GM23248 (cell line): ENCODE measurements around the gene OLR1. TPM values are rescaled to one million over a fixed set of nuclear protein-coding genes. Genes with fewer than 3 reads are reported as not detected.
A peak's percentile ranks its signal among the peaks of the same experiment; 100 is the strongest.

Experiments
- DNase-seq: peaks from one replicate; pipeline ENCODE4 v3.0.0-alpha.2; 2015
- H2AFZ ChIP-seq: fragments of 200-600 bp; sonication (generic); 2 replicates; pipeline ENCODE4 v1.6.1; 2016; ENCODE audit warnings: antibody characterized with exemption
- H3F3A ChIP-seq: fragments of 200-600 bp; sonication (generic); 2 replicates; pipeline ENCODE4 v1.6.1; 2016; ENCODE audit warnings: mild to moderate bottlenecking, antibody characterized with exemption, mixed run types; ENCODE audit not compliant: insufficient read depth
- H3K27ac ChIP-seq: fragments of 200-600 bp; sonication (generic); 2 replicates; pipeline ENCODE4 v1.5.1; 2016; ENCODE audit warnings: mild to moderate bottlenecking
- H3K27me3 ChIP-seq: fragments of 200-600 bp; sonication (generic); replicated peaks from 2 replicates; pipeline ENCODE4 v1.6.1; 2016; ENCODE audit warnings: mild to moderate bottlenecking; ENCODE audit not compliant: insufficient read depth
- H3K36me3 ChIP-seq: fragments of 200-600 bp; sonication (generic); 2 replicates; pipeline ENCODE4 v1.6.1; 2016; ENCODE audit warnings: low read depth, mild to moderate bottlenecking
- H3K4me1 ChIP-seq: fragments of 200-600 bp; sonication (generic); 2 replicates; pipeline ENCODE4 v1.6.1; 2016; ENCODE audit warnings: mild to moderate bottlenecking; ENCODE audit not compliant: insufficient read depth
- H3K4me2 ChIP-seq: fragments of 200-600 bp; sonication (generic); one replicate; pipeline ENCODE4 v1.6.1; 2016; ENCODE audit warnings: mild to moderate bottlenecking; ENCODE audit not compliant: unreplicated experiment
- H3K4me3 ChIP-seq: fragments of 200-600 bp; sonication (generic); 2 replicates; pipeline ENCODE4 v1.5.1; 2016; ENCODE audit warnings: mild to moderate bottlenecking
- H3K79me2 ChIP-seq: fragments of 200-600 bp; sonication (generic); 2 replicates; pipeline ENCODE4 v1.6.1; 2016; ENCODE audit warnings: mild to moderate bottlenecking; ENCODE audit not compliant: insufficient read depth
- H3K9ac ChIP-seq: fragments of 200-600 bp; sonication (generic); 2 replicates; pipeline ENCODE4 v1.6.1; 2016; ENCODE audit warnings: mild to moderate bottlenecking
- H3K9me2 ChIP-seq: fragments of 200-600 bp; sonication (generic); 2 replicates; pipeline ENCODE4 v1.6.1; 2016; ENCODE audit warnings: mixed run types, mild to moderate bottlenecking, moderate library complexity; ENCODE audit not compliant: insufficient read depth
- H3K9me3 ChIP-seq: fragments of 200-600 bp; sonication (generic); one replicate; pipeline ENCODE4 v1.6.1; 2017; ENCODE audit warnings: low read depth
- H4K20me1 ChIP-seq: fragments of 200-600 bp; sonication (generic); 2 replicates; pipeline ENCODE4 v1.6.0; 2016; ENCODE audit not compliant: insufficient read depth
- EZH2 ChIP-seq: fragments of 200-600 bp; sonication (generic); IDR thresholded peaks from 2 replicates; pipeline ENCODE4 v1.6.1; 2018; ENCODE audit warnings: antibody characterized with exemption, mild to moderate bottlenecking; ENCODE audit not compliant: insufficient read depth, poor library complexity, severe bottlenecking
- EZH2phosphoT487 ChIP-seq: fragments of 200-600 bp; sonication (generic); IDR thresholded peaks from 2 replicates; pipeline ENCODE4 v1.6.1; 2018; ENCODE audit warnings: antibody characterized with exemption, moderate library complexity, mild to moderate bottlenecking, low read depth; ENCODE audit not compliant: insufficient read depth
- WGBS, 2 experiments: methylation state at CpG; one replicate each; pipeline ENCODE4 v1.1.6; 2015 to 2017; ENCODE audit warnings: low lambda C conversion rate in 2 of 2, low coverage in 1 of 2; ENCODE audit errors: missing lambda C conversion rate in 2 of 2; 5-methylcytosine and 5-hydroxymethylcytosine counted together
- in situ Hi-C: fragments of 300-500 bp; cut with MboI; formaldehyde crosslinking; loops from 2 replicates; pipeline ENCODE4 v1.15.0; 2020
- polyA plus RNA-seq: library from polyadenylated mRNA; unstranded; fragments of >200 nt; fragmentation: Nextera tagmentation; extraction: Ambion mirVana; gene quantifications from 2 replicates; pipeline ENCODE4 v1.2.1, GENCODE V29; 2016
- total RNA-seq: library from RNA; depleted of rRNA; stranded (reverse); fragments of >200 nt; shearing (Covaris generic); gene quantifications from 2 replicates; pipeline ENCODE4 v1.2.3, GENCODE V29; 2014

The OLR1 gene
- total and polyA plus RNA-seq, 2 experiments from 2014 or later = 4.6 to 6.3 TPM

DNA sequence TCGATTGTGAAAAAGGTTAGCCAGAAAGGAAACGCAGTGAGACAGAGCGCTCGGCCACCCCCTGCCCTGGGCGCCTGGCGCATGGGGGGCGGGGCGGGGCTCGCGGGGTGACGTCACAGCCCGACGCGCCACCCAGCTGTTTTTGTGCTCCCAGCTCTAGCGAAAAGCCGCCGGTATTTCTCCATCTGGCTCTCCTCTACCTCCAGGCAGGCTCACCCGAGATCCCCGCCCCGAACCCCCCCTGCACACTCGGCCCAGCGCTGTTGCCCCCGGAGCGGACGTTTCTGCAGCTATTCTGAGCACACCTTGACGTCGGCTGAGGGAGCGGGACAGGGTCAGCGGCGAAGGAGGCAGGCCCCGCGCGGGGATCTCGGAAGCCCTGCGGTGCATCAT lies 40.8 kb upstream of the OLR1 start, which contains the start of gene GABARAPL1:
Gene GABARAPL1 (plus strand): TSS at position 139 of the 393 bp plus-strand sequence. CDS start 253 bp downstream, at position 392.
- in situ Hi-C loops = no loop called here
- peak; percentile 89 for DNase-seq
- TF ChIP-seq EZH2phosphoT487 = no peak
- TF ChIP-seq EZH2 = no peak

GRCh38 chr12:10211940-10212738 lies 40.2 kb upstream of the OLR1 start:
- TF ChIP-seq EZH2 = no peak
- TF ChIP-seq EZH2phosphoT487 = no peak
- H3K4me2 ChIP-seq = peak overlapping the region; percentile 96
- peak overlapping the region; percentile 98 for H3K4me3 ChIP-seq
- H4K20me1 ChIP-seq = no peaks in the 10 kb centered on the region
- WGBS, 2 experiments = 21 to 32% methylated on average over 35 to 40 of the region's 40 CpGs
- no peaks in the 10 kb centered on the region for H3K36me3 ChIP-seq
- H3K27ac ChIP-seq = peak overlapping the region; percentile 100
- H3K9me3 ChIP-seq = no peaks in the 10 kb centered on the region
- in situ Hi-C loops = no loop called here
- H3F3A ChIP-seq = peaks cover 28% of the 10 kb centered on the region
- peak overlapping the region; percentile 100 for H3K9ac ChIP-seq
- H3K79me2 ChIP-seq = peaks cover 36% of the 10 kb centered on the region
- peaks cover 15% of the 10 kb centered on the region for H3K4me1 ChIP-seq
- peak overlapping the region; percentile 34; the same call in 1 of the 2 replicates for H2AFZ ChIP-seq
- DNase-seq = peak; percentile 100
- no peaks in the 10 kb centered on the region for H3K9me2 ChIP-seq
- H3K27me3 ChIP-seq = no peaks in the 10 kb centered on the region

More for the DNA sequence above, 40.8 kb upstream of the OLR1 start, which contains the start of gene GABARAPL1:
- Histone ChIP-seq H3K9me3 (no peaks in the 10 kb centered on the region), H3K4me1 (peaks cover 21% of the 10 kb centered on the region), H3K27me3 (no peaks in the 10 kb centered on the region), H3K4me3 (peak within 1 kb of the TSS; percentile 98), H3F3A (peaks cover 28% of the 10 kb centered on the region), H3K9me2 (no peaks in the 10 kb centered on the region), H4K20me1 (no peaks in the 10 kb centered on the region), H3K36me3 (no peaks in the 10 kb centered on the region), H3K4me2 (peak within 1 kb of the TSS; percentile 96), H3K27ac (peak within 1 kb of the TSS; percentile 100), H2AFZ (peak within 1 kb of the TSS; percentile 34), H3K9ac (peak within 1 kb of the TSS; percentile 100), H3K79me2 (peaks cover 42% of the 10 kb centered on the region)
- 0 to 1% methylated on average over 25 to 35 of the region's 35 CpGs for WGBS, 2 experiments

DNA sequence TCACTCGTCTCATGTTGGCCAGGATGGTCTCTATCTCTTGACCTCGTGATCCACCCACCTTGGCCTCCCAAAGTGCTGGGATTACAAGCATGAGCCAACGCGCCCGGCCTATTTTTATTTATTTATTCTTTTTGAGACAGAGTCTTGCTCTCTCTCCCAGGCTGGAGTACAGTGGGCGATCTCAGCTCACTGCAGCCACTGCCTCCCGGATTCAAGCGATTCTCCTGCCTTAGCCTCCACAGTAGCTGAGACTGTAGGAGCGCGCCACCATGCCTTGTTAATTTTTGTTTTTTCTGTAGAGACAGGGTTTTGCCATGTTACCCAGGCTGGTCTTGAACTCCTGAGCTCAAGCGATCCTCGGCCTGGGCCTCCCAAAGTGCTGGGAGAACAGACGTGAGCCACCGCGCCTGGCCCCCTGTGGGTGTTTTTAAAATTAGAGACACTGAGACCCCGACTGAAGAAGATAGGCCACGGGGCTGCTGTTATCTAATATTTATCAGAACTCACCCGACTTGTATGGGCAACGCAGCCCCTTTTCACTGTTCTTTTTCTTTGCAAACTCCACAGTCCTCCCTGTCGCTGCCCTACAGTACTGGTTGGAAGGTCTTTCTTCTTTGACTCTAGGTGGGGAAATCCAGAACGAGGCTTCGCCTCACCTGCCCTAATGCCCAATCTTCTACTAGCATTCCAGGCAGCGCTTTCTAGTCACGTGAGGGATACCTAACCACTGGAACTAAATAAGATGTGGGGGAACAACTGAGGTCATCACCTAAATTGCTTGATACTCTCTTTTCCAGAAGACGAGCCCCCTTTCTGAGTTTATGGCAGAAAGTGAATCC lies 39.4 kb upstream of the OLR1 start:
- Histone ChIP-seq H3K9ac (peak overlapping the region; percentile 100), H3K27ac (peak overlapping the region; percentile 100), H3F3A (peaks cover 34% of the 10 kb centered on the region), H3K4me1 (peaks cover 14% of the 10 kb centered on the region), H2AFZ (no peak overlapping the region), H3K79me2 (peaks cover 28% of the 10 kb centered on the region), H3K9me3 (no peaks in the 10 kb centered on the region), H3K4me3 (no peak overlapping the region), H3K27me3 (no peaks in the 10 kb centered on the region), H3K36me3 (no peaks in the 10 kb centered on the region), H4K20me1 (no peaks in the 10 kb centered on the region), H3K4me2 (no peak overlapping the region), H3K9me2 (no peaks in the 10 kb centered on the region)
- TF ChIP-seq EZH2phosphoT487 = no peak
- no peak for DNase-seq
- WGBS, 2 experiments = 97 to 99% methylated on average over 24 to 25 of the region's 25 CpGs
- in situ Hi-C loops = no loop called here

DNA sequence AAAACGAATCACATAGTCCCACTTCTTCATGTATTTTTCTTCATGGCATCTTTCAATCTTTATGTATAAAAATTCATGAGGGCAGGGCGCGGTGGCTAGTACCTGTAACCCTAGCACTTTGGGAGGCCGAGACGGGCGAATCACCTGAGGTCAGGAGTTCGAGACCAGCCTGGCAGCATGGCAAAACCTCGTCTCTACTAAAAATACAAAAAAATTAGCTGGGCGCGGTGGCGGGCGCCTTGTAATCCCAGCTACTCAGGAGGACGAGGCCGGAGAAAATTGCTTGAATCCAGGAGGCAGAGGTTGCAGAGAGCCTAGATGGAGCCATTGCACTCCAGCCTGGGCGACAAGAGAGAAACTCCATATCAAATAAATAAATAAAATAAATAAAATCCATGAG lies 38.3 kb upstream of the OLR1 start:
- Histone ChIP-seq H3K27ac (no peak overlapping the region), H3F3A (peaks cover 33% of the 10 kb centered on the region), H3K9me2 (no peaks in the 10 kb centered on the region), H3K9ac (no peak overlapping the region), H3K4me1 (peaks cover 15% of the 10 kb centered on the region), H4K20me1 (no peaks in the 10 kb centered on the region), H3K4me2 (no peak overlapping the region), H3K79me2 (peaks cover 17% of the 10 kb centered on the region), H3K4me3 (no peak overlapping the region), H2AFZ (no peak overlapping the region), H3K36me3 (no peaks in the 10 kb centered on the region), H3K9me3 (no peaks in the 10 kb centered on the region), H3K27me3 (no peaks in the 10 kb centered on the region)
- TF ChIP-seq EZH2 (no peak), EZH2phosphoT487 (no peak)
- in situ Hi-C loops = no loop called here
- DNase-seq = no peak
- 88 to 92% methylated on average over 15 of the region's 15 CpGs for WGBS, 2 experiments
